ENCODE results near the gene RBP3.

RBP3 gene

DNA sequence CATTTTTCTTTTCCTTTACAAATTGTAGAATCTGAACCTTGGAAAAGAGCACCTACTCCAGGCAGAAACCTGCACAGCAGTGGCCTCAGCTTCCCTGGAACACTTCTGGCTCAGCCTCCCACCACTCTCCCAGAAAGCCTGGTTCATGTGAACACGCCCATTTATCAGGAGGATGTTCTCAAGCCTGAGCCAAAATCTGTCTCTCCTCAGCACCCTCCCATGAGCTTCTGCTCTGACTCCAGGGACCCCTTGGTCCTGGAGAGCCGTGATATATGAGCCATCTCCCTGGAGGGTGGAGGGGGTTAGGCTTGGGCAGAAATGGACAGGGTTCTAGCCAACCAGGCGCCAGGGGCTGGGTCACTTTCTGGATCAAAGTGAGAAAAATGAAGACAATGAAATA is 15.8 kb upstream of the RBP3 start:
- H3K79me1 ChIP-seq (ENCODE audit: low read depth, low read length), result no peaks in the 10 kb centered on the region
- H3K27me3 ChIP-seq (ENCODE audit: control insufficient read depth in 3 of 3, insufficient read depth in 3 of 3, low read depth in 1 of 3, low read length in 3 of 3), result peaks cover 0 to 3% (median 0%) of the 10 kb centered on the region in 3 experiments
- H2BK15ac ChIP-seq (ENCODE audit: low read length), result no peak overlapping the region
- H3K4me2 ChIP-seq (ENCODE audit: insufficient read depth, low read length, poor library complexity, severe bottlenecking), result no peak overlapping the region
- no peak overlapping the region for H4K91ac ChIP-seq (ENCODE audit: low read depth, low read length, poor library complexity)
- H3K36me3 ChIP-seq (replicated peaks in 1 of 2; ENCODE audit: control insufficient read depth in 2 of 2, insufficient read depth in 2 of 2, low read length in 2 of 2), result no peaks in the 10 kb centered on the region
- no peak overlapping the region for H2AK5ac ChIP-seq (ENCODE audit: low read depth, low read length)
- no peak for DNase-seq (ENCODE audit: low spot score)
- H2BK12ac ChIP-seq (ENCODE audit: low read length), result no peak overlapping the region
- no CpG with 5 or more reads among the region's 3 CpGs for WGBS, 2 donors (ENCODE audit: extremely low coverage in 2 of 2, insufficient read length in 2 of 2, insufficient replicate concordance in 1 of 2)
- H4K8ac ChIP-seq (ENCODE audit: low read depth, low read length), result no peak overlapping the region
- H3K4me3 ChIP-seq (ENCODE audit: low read length in 2 of 2), result no peak overlapping the region
- H3K27ac ChIP-seq (replicated peaks; ENCODE audit: low read length), result no peak overlapping the region
- no peak overlapping the region for H3K14ac ChIP-seq (ENCODE audit: low read length)
- H3K4ac ChIP-seq (ENCODE audit: low read length), result no peak overlapping the region
- H2AFZ ChIP-seq (ENCODE audit: low read length), result no peak overlapping the region
- no peak overlapping the region for H3K18ac ChIP-seq (ENCODE audit: low read length)
- peaks cover 0 to 2% of the 10 kb centered on the region in 2 donors for H3K9me3 ChIP-seq (replicated peaks in 1 of 2; ENCODE audit: control insufficient read depth in 2 of 2, insufficient read depth in 1 of 2, low read depth in 1 of 2, low read length in 2 of 2)
- no peak overlapping the region for H3K23ac ChIP-seq (ENCODE audit: low read depth, low read length, poor library complexity)
- no peak overlapping the region for H2BK5ac ChIP-seq (ENCODE audit: low read length)
- H2BK120ac ChIP-seq (ENCODE audit: low read depth, low read length), result no peak overlapping the region
- H3K9ac ChIP-seq (ENCODE audit: low read depth, low read length, poor library complexity), result no peak overlapping the region
- peaks cover 0 to 3% of the 10 kb centered on the region in 2 donors for H3K4me1 ChIP-seq (ENCODE audit: control insufficient read depth in 2 of 2, insufficient read depth in 1 of 2, low read depth in 1 of 2, low read length in 2 of 2)

DNA sequence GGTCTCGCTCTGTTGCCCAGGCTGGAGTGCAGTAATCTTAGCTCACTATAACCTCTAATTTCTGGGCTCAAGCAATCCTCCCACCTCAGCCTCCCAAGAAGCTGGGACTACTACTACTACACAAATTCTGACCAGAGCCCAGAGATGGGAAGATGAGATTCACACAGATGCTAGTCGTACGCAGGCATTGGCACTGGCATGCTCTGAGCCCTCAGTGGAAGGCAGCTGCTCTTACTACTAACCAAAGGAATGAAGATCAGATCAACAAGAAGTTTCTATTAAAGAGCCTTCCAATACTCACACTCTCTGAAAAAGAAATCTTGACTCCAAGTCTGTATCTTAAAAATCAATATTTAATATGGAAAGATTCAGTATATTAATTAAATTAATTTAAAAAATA is 15.2 kb upstream of the RBP3 start:
- H3K4me1 ChIP-seq (ENCODE audit: control insufficient read depth in 2 of 2, insufficient read depth in 1 of 2, low read depth in 1 of 2, low read length in 2 of 2), result peaks cover 0 to 3% of the 10 kb centered on the region in 2 donors
- no peak overlapping the region for H2BK120ac ChIP-seq (ENCODE audit: low read depth, low read length)
- no peaks in the 10 kb centered on the region for H3K36me3 ChIP-seq (replicated peaks in 1 of 2; ENCODE audit: control insufficient read depth in 2 of 2, insufficient read depth in 2 of 2, low read length in 2 of 2)
- no peak overlapping the region for H4K8ac ChIP-seq (ENCODE audit: low read depth, low read length)
- no peak overlapping the region for H4K91ac ChIP-seq (ENCODE audit: low read depth, low read length, poor library complexity)
- H3K79me1 ChIP-seq (ENCODE audit: low read depth, low read length), result no peaks in the 10 kb centered on the region
- no peak overlapping the region for H2AK5ac ChIP-seq (ENCODE audit: low read depth, low read length)
- H2BK15ac ChIP-seq (ENCODE audit: low read length), result no peak overlapping the region
- no peak overlapping the region for H3K18ac ChIP-seq (ENCODE audit: low read length)
- peaks cover 0 to 2% of the 10 kb centered on the region in 2 donors for H3K9me3 ChIP-seq (replicated peaks in 1 of 2; ENCODE audit: control insufficient read depth in 2 of 2, insufficient read depth in 1 of 2, low read depth in 1 of 2, low read length in 2 of 2)
- no peak overlapping the region for H3K4me2 ChIP-seq (ENCODE audit: insufficient read depth, low read length, poor library complexity, severe bottlenecking)
- no peak overlapping the region for H3K23ac ChIP-seq (ENCODE audit: low read depth, low read length, poor library complexity)
- H2BK12ac ChIP-seq (ENCODE audit: low read length), result no peak overlapping the region
- no peak overlapping the region for H3K4me3 ChIP-seq (ENCODE audit: low read length in 2 of 2)
- H2AFZ ChIP-seq (ENCODE audit: low read length), result no peak overlapping the region
- DNase-seq (ENCODE audit: low spot score), result no peak
- no peak overlapping the region for H3K9ac ChIP-seq (ENCODE audit: low read depth, low read length, poor library complexity)
- H3K4ac ChIP-seq (ENCODE audit: low read length), result no peak overlapping the region
- H3K27me3 ChIP-seq (ENCODE audit: control insufficient read depth in 3 of 3, insufficient read depth in 3 of 3, low read depth in 1 of 3, low read length in 3 of 3), result peaks cover 0 to 3% (median 0%) of the 10 kb centered on the region in 3 experiments
- H3K27ac ChIP-seq (replicated peaks; ENCODE audit: low read length), result no peak overlapping the region
- H2BK5ac ChIP-seq (ENCODE audit: low read length), result no peak overlapping the region
- WGBS, 2 donors (ENCODE audit: extremely low coverage in 2 of 2, insufficient read length in 2 of 2, insufficient replicate concordance in 1 of 2), result no CpG with 5 or more reads among the region's 3 CpGs
- H3K14ac ChIP-seq (ENCODE audit: low read length), result no peak overlapping the region

DNA sequence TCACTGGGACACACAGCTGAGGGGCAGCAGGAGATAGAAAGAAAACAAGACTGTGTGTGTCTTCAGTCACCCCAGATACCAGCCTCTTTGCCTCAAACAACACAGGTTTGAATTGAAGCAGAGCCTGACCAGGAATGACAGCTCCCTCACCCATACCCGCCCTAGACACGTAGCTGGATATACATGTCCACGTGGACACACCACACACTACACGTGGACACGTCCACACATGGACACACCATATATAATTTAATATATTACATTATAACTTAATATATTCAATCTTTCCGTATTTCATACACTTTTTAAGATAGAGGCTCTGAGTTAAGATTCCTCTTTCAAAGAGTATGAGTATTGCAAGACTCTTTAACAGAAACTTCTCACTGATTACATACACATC is 14.6 kb upstream of the RBP3 start:
- no peak overlapping the region for H3K27ac ChIP-seq (replicated peaks; ENCODE audit: low read length)
- H3K4me2 ChIP-seq (ENCODE audit: insufficient read depth, low read length, poor library complexity, severe bottlenecking), result no peak overlapping the region
- H3K36me3 ChIP-seq (replicated peaks in 1 of 2; ENCODE audit: control insufficient read depth in 2 of 2, insufficient read depth in 2 of 2, low read length in 2 of 2), result no peaks in the 10 kb centered on the region
- H2BK12ac ChIP-seq (ENCODE audit: low read length), result no peak overlapping the region
- peaks cover 0 to 3% (median 0%) of the 10 kb centered on the region in 3 experiments for H3K27me3 ChIP-seq (ENCODE audit: control insufficient read depth in 3 of 3, insufficient read depth in 3 of 3, low read depth in 1 of 3, low read length in 3 of 3)
- H2AFZ ChIP-seq (ENCODE audit: low read length), result no peak overlapping the region
- no peak overlapping the region for H4K8ac ChIP-seq (ENCODE audit: low read depth, low read length)
- no peak overlapping the region for H3K18ac ChIP-seq (ENCODE audit: low read length)
- H3K9me3 ChIP-seq (replicated peaks in 1 of 2; ENCODE audit: control insufficient read depth in 2 of 2, insufficient read depth in 1 of 2, low read depth in 1 of 2, low read length in 2 of 2), result peaks cover 0 to 2% of the 10 kb centered on the region in 2 donors
- H4K91ac ChIP-seq (ENCODE audit: low read depth, low read length, poor library complexity), result no peak overlapping the region
- no peak overlapping the region for H3K23ac ChIP-seq (ENCODE audit: low read depth, low read length, poor library complexity)
- no peak overlapping the region for H3K4me3 ChIP-seq (ENCODE audit: low read length in 2 of 2)
- no peak overlapping the region for H3K4ac ChIP-seq (ENCODE audit: low read length)
- no peak overlapping the region for H2BK5ac ChIP-seq (ENCODE audit: low read length)
- no peak overlapping the region for H3K9ac ChIP-seq (ENCODE audit: low read depth, low read length, poor library complexity)
- H3K4me1 ChIP-seq (ENCODE audit: control insufficient read depth in 2 of 2, insufficient read depth in 1 of 2, low read depth in 1 of 2, low read length in 2 of 2), result peaks cover 0 to 3% of the 10 kb centered on the region in 2 donors
- no peak for DNase-seq (ENCODE audit: low spot score)
- no peaks in the 10 kb centered on the region for H3K79me1 ChIP-seq (ENCODE audit: low read depth, low read length)
- no peak overlapping the region for H2BK15ac ChIP-seq (ENCODE audit: low read length)
- WGBS, 2 donors (ENCODE audit: extremely low coverage in 2 of 2, insufficient read length in 2 of 2, insufficient replicate concordance in 1 of 2), result 100% methylated on average over 2 of the region's 6 CpGs; no CpG with 5 or more reads in 1 of the 2 donors
- no peak overlapping the region for H2BK120ac ChIP-seq (ENCODE audit: low read depth, low read length)
- H3K14ac ChIP-seq (ENCODE audit: low read length), result no peak overlapping the region
- H2AK5ac ChIP-seq (ENCODE audit: low read depth, low read length), result no peak overlapping the region

DNA sequence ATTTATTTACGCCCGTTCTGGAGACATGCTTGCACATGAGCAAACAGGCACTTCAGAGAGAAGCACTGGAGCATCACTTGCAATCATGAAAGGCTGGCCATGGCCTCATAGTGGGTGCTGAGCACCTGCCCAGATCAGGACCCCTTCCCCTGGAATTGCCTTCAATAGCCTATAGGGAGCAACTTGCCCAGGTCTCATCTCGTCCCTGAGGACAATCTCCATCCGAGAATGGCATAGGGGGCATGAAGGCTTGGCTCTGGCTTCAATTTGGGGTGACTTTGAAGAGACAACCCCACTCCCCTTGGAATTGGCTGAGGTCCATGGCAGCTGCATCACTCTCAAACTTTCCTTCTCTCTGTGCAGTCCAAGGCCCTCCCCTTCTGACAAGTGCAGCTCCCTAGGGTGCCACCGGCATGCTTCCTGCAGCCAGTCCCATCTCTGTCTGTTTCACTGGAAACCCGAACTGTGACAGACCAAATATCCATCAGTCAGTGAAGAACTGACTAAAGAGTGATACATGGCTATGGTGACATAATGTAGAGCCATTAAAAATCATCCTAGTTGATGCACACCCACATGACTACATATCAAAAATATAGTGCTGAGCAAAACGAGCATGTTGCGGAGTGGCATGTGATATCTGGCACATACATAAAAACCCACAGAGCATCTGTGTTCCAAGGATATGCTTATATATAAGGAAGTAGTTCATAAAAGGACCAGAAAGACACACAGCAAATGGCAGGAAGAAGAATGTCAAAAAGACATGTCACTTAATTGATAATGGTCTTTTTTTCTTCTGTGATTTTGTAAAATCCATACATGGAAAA is 13.5 kb upstream of the RBP3 start:
- Histone ChIP-seq H2AK5ac (ENCODE audit: low read depth, low read length) (no peak overlapping the region), H4K8ac (ENCODE audit: low read depth, low read length) (peak overlapping the region; percentile 48), H2BK15ac (ENCODE audit: low read length) (no peak overlapping the region), H3K79me1 (ENCODE audit: low read depth, low read length) (no peaks in the 10 kb centered on the region), H3K4me1 (ENCODE audit: control insufficient read depth in 2 of 2, insufficient read depth in 1 of 2, low read depth in 1 of 2, low read length in 2 of 2) (peaks cover 0 to 3% of the 10 kb centered on the region in 2 donors), H2BK12ac (ENCODE audit: low read length) (no peak overlapping the region), H3K18ac (ENCODE audit: low read length) (no peak overlapping the region), H3K4me2 (ENCODE audit: insufficient read depth, low read length, poor library complexity, severe bottlenecking) (no peak overlapping the region), H2BK120ac (ENCODE audit: low read depth, low read length) (no peak overlapping the region), H3K4ac (ENCODE audit: low read length) (no peak overlapping the region), H3K23ac (ENCODE audit: low read depth, low read length, poor library complexity) (no peak overlapping the region), H3K9ac (ENCODE audit: low read depth, low read length, poor library complexity) (no peak overlapping the region), H3K4me3 (ENCODE audit: low read length in 2 of 2) (no peak overlapping the region), H3K27ac (replicated peaks; ENCODE audit: low read length) (no peak overlapping the region), H3K27me3 (ENCODE audit: control insufficient read depth in 3 of 3, insufficient read depth in 3 of 3, low read depth in 1 of 3, low read length in 3 of 3) (peaks cover 0 to 3% (median 0%) of the 10 kb centered on the region in 3 experiments), H3K14ac (ENCODE audit: low read length) (no peak overlapping the region), H2BK5ac (ENCODE audit: low read length) (no peak overlapping the region), H3K36me3 (replicated peaks in 1 of 2; ENCODE audit: control insufficient read depth in 2 of 2, insufficient read depth in 2 of 2, low read length in 2 of 2) (no peaks in the 10 kb centered on the region), H3K9me3 (replicated peaks in 1 of 2; ENCODE audit: control insufficient read depth in 2 of 2, insufficient read depth in 1 of 2, low read depth in 1 of 2, low read length in 2 of 2) (peaks cover 0 to 2% of the 10 kb centered on the region in 2 donors), H4K91ac (ENCODE audit: low read depth, low read length, poor library complexity) (no peak overlapping the region), H2AFZ (ENCODE audit: low read length) (no peak overlapping the region)
- DNase-seq (ENCODE audit: low spot score), result no peak
- WGBS, 2 donors (ENCODE audit: extremely low coverage in 2 of 2, insufficient read length in 2 of 2, insufficient replicate concordance in 1 of 2), result no CpG with 5 or more reads among the region's 8 CpGs
